A204.1 (cell line): ENCODE results near the gene KIAA1958.
"Not testable (repeated sequence)": the region's sequence is repeated elsewhere in the genome, so short reads cannot be mapped to it uniquely, and the experiment has no call there.

Source experiments
- FAIRE-seq: peaks from 2 replicates; lab custom pipeline; 2012; peaks lifted over from hg19 to GRCh38; lab: Jason Lieb, UNC

Gene KIAA1958

GRCh38 chr9:112489876-112490666 lies 3.4 kb downstream of the KIAA1958 start:
- no peak for FAIRE-seq

GRCh38 chr9:112493393-112494137 lies 6.9 kb downstream of the KIAA1958 start:
- no peak for FAIRE-seq

DNA sequence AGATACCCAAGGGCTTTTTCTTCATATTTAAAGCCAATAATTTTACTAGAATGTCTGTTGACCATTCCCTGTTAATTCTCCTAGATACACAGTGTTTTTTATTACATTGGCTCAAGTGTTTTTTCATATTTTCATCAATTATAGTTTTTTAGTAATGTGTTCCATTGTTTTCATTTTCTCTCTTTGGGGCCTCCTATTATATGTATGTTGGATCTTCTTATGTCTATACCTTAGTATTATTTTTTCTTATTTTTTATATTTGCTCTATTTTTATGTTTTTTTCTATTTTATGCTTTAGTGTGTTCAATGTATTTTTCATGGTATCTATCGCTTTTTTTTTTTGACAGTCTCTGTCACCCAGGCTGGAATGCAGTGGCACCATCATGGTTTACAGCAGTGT lies 7.5 kb downstream of the KIAA1958 start:
- FAIRE-seq = no peak

DNA sequence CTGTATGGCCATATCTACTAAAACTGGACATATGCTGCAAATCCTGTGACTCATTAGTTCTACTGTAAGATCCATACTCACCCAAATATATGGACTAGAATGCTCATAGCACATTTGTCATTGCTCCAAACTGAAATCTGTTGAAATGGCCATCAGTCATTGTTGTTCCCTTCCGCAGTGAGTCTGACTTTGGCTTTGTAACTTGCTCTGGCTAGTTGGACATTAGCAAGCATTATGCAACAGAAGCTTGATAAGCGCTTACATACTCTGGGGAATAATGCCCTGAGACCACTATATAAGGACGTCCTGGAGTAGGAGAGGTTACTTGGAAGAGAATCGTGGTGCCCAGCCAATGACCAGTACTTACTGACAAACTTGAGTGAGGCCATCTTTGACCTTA lies 9.0 kb downstream of the KIAA1958 start:
- FAIRE-seq = no peak

DNA sequence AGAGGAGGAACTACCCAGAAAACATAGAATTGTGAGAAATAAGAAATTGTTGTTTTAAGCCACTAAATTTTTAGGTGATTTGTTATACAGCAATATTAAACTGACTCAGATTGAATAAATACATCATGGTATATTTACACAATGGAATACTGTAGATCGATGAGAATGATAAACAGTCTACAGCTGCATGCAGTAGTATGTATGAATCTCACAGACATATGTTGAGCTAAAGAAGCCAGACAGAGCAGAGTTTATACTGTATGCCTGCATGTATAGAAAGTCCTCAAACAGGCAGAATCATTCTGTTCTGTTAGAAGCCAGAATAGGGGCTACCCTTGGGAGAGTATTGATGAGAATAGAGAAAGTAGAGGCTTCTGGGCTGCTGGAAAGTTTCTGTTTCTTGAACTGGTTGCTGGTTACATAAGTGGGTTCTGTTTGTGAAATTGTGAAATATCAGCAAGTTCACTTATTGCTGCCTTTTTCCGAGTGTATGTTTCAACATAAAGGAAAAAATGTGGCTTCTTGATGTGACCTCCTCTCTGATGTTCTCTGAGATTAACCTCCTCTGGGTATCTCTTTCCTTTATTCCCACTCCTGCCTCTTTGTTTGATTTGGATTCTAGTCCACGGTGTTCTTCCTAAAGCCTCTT lies 9.6 kb downstream of the KIAA1958 start:
- no peak for FAIRE-seq

- no peak for FAIRE-seq
These were observed 14.2 kb downstream of the KIAA1958 start for GRCh38 chr9:112500842-112501241.

- no peak for FAIRE-seq
These were observed 14.7 kb downstream of the KIAA1958 start for GRCh38 chr9:112501287-112501686.

GRCh38 chr9:112502175-112502946 lies 15.7 kb downstream of the KIAA1958 start:
- FAIRE-seq = no peak

DNA sequence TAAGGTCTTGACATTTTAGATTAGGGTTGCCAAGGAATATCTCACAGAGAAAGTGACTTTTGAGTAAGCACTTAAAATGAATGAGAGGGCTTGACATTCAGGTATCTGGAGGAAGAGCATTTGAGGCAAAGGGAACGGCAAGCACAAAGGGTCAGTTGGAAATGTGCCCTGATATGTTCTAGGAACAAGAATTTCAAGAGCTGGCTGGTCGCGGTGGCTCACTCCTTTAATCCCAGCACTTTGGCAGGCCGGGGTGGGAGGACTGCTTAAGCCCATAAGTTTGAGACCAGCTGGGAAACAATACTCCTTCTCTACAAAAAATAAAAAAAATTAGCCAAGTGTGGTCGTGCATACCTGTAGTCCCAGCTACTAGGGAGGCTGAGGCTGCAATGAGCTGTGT lies 16.5 kb downstream of the KIAA1958 start:
- no peak for FAIRE-seq

- FAIRE-seq = no peak
These were observed 18.5 kb downstream of the KIAA1958 start for GRCh38 chr9:112505086-112505485.

DNA sequence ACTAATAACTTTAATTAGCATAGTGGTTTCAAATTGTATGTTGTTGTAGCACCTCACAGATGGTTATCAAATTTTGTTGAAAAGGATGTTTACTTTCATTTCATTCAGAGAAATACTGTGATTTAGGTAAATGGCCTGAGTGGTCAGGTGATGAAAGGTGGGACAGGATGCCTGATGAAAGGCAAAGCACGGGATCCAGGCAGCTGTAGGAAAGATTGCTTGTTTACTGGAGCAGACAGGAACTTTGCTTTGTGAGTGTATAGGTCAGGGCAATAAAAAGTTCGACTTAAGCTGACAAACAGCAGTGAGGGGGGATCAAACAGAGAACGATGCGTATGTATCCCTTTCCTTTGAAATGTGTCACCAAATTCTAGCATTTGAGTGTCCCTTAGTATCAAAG lies 19.0 kb downstream of the KIAA1958 start:
- FAIRE-seq = no peak

GRCh38 chr9:112506571-112506970 lies 19.9 kb downstream of the KIAA1958 start:
- no peak for FAIRE-seq

DNA sequence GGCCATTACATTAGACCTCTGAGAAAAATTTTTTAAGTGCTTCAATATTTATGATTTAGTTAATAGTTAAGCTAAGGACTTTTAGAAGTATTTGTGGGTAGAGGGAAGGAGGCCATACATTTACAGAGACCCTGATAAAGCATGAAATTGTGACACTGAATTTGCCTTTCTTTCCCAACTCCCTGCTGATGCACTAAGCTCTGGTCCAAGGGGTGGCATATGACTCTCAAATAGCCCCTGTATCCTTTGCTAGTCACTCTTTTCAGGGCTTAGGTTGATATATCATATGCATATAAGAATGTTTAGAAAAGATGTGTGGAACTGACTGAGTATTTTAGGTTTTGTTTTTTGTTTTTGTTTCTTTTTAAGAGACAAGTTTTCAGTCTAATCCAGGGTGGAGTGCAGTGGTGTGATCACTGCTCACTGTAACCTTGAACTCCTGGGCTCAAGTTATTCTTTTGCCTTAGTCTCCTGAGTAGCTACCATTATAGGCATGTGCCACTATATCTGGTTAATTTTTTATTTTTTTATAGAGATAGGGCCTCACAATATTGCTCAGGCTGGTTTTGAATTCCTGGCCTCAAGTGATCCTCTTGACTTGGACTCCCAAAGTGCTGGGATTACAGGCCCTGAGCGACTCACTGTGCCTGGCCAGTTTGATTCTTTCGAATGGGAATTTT lies 20.5 kb downstream of the KIAA1958 start:
- no peak for FAIRE-seq

- no peak for FAIRE-seq
These were observed 21.8 kb downstream of the KIAA1958 start for GRCh38 chr9:112508377-112508776.

DNA sequence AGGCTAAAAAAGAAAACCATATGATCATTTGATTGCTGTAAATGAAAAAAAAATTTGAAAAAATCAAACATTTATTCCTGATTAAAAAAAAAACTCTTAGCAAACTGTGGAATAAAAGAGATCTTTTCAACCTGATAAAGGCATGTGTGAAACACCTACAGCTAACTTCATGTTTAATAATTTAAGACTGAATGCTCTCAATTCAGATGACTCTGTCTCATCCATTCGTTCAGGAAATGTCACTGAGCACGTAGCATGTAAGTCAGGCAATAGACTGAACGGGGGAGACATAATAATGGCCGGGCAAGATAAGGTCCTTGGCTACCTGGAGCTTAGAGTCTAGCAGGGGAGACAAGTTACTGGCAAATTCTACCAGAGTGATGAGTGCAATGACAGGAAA lies 25.8 kb downstream of the KIAA1958 start:
- not testable (repeated sequence) for FAIRE-seq

- FAIRE-seq = no peak
These were observed 30.1 kb downstream of the KIAA1958 start for GRCh38 chr9:112516769-112517168.

- no peak for FAIRE-seq
These were observed 33.4 kb downstream of the KIAA1958 start for GRCh38 chr9:112520069-112520468.

DNA sequence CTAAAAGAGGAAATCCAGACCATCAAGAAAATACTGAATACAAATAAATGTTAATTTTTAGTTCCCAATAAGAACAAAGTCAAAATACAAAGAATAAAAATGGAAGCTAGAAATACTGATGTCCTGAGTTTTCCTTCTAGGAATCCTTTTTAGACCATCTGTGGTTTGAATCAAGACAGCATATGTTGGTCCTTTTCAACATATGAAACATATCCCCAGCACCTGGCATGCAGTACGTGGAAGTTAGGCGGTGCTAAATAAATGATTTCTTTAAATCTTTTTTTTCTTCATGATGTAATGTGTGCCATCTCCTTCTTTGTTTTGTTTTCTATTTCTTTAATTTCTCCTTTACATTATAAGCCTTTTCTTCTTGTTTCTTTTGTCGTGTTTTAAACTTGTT lies 34.0 kb downstream of the KIAA1958 start:
- FAIRE-seq = no peak

DNA sequence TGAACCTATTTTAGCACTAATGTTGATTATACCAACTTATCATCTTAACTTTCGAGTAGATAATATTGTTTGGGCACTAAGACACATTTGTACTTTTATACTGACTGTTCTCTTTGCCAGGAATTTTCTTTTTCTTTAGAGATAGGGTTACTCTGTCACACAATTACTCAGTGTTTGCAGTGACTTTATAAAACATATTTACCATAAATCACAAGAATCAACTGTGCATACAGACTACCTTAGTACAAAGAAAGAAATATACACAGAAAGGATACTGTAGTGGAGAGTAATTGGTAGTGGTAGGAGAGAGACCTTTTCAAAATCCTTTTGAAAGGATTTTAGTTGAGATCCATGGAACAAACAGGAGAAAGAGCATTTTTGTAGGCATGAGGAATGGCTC lies 40.3 kb downstream of the KIAA1958 start:
- FAIRE-seq = no peak

GRCh38 chr9:112527959-112528358 lies 41.3 kb downstream of the KIAA1958 start:
- no peak for FAIRE-seq

- FAIRE-seq = no peak
These were observed 42.7 kb downstream of the KIAA1958 start for GRCh38 chr9:112529316-112529715.

- no peak for FAIRE-seq
These were observed 44.2 kb downstream of the KIAA1958 start for GRCh38 chr9:112530751-112531205.
